K562 (cell line): ENCODE data around the gene MRPS6. TPM values are rescaled to one million over a fixed set of nuclear protein-coding genes. Genes with fewer than 3 reads are reported as not detected.
A peak's percentile ranks its signal among the peaks of the same experiment; 100 is the strongest.

Experiments
- ATAC-seq: fragments of 200-7000 bp; cut with Tn5 transposase; 3 replicates; pipeline ENCODE4 v1.9.1; 2020; ENCODE audit warnings: moderate library complexity
- BruUV-seq: library from RNA; stranded (reverse); fragments of 400-500 nt; replicated peaks from 2 replicates; lab custom pipeline; 2021; lab: Mats Ljungman, UMichigan
- CTCF ChIA-PET: fragments of 300-600 bp; formaldehyde crosslinking; extraction: SDS; loops from one replicate; lab custom pipeline; 2021; ENCODE audit warnings: low intra/inter-chr PET ratio; lab: Yijun Ruan, JAX
- POLR2A ChIA-PET: fragments of 300-600, 350-650 bp; sonication (Branson Sonifier 250); formaldehyde crosslinking; extraction: SDS; loops from one replicate; lab custom pipeline; 2021; ENCODE audit warnings: antibody characterized with exemption, inconsistent platforms; lab: Yijun Ruan, JAX
- DNase-seq, 4 experiments: peaks; one replicate each; pipeline versions ENCODE4 v3.0.0 to v3.0.0-alpha.2; 2011 to 2018; ENCODE audit warnings: low spot score in 3 of 4, mixed read lengths in 3 of 4; ENCODE audit errors: extremely low read depth in 1 of 4
- FAIRE-seq: peaks from 2 replicates; lab custom pipeline; 2011; peaks lifted over from hg19 to GRCh38; lab: Jason Lieb, UNC
- H2AFZ ChIP-seq: 2 replicates; pipeline ENCODE4 v1.6.0; 2011; ENCODE audit warnings: low read depth, low read length, control low read depth, inconsistent platforms
- H3K27ac ChIP-seq: fragments of 200-600 bp; 3 replicates; pipeline ENCODE4 v1.8.0; 2011; ENCODE audit warnings: low read depth, mild to moderate bottlenecking, control low read depth, inconsistent platforms, low read length, moderate library complexity, mixed read lengths; ENCODE audit errors: extremely low read depth
- H3K27me3 ChIP-seq, 2 experiments: fragments of 300-600 bp in 1 of 2; 2 replicates in 1 of 2; 3 replicates in 1 of 2; pipeline versions ENCODE4 v1.6.0 to v1.8.0; 2011; ENCODE audit warnings: inconsistent platforms in 2 of 2, low read length in 2 of 2, mild to moderate bottlenecking in 1 of 2, mixed read lengths in 1 of 2, moderate library complexity in 1 of 2; ENCODE audit not compliant: control insufficient read depth in 2 of 2, insufficient read depth in 2 of 2
- H3K36me3 ChIP-seq: fragments of 300-600 bp; 3 replicates; pipeline ENCODE4 v1.8.0; 2011; ENCODE audit warnings: mild to moderate bottlenecking, low read length, inconsistent platforms; ENCODE audit not compliant: control insufficient read depth, insufficient read depth
- H3K4me1 ChIP-seq, 2 experiments: fragments of 200-600 bp in 1 of 2; replicated peaks in 1 of 2; 2 replicates in 1 of 2; 3 replicates in 1 of 2; pipeline versions ENCODE4 v1.5.1 to v1.8.0; 2011; ENCODE audit warnings: inconsistent platforms in 2 of 2, low read length in 2 of 2, mild to moderate bottlenecking in 1 of 2, mixed read lengths in 1 of 2, moderate library complexity in 1 of 2; ENCODE audit not compliant: control insufficient read depth in 2 of 2, insufficient read depth in 2 of 2
- H3K4me2 ChIP-seq: 2 replicates; pipeline ENCODE4 v1.6.1; 2011; ENCODE audit warnings: low read length, control low read depth, inconsistent platforms, mixed read lengths; ENCODE audit not compliant: insufficient read depth
- H3K4me3 ChIP-seq: fragments of 200-600 bp; sonication (generic), shearing (Covaris generic); 2 replicates; pipeline ENCODE4 v1.5.1; 2016; ENCODE audit warnings: control low read depth, inconsistent platforms
- H3K79me2 ChIP-seq: fragments of 200-600 bp; 3 replicates; pipeline ENCODE4 v1.8.0; 2011; ENCODE audit warnings: low read length, inconsistent platforms; ENCODE audit not compliant: control insufficient read depth, insufficient read depth
- H3K9ac ChIP-seq, 2 experiments: 2 replicates each; pipeline versions ENCODE4 v1.6.0 to v1.6.1; 2011; ENCODE audit warnings: low read depth in 2 of 2, low read length in 2 of 2, control low read depth in 1 of 2, inconsistent platforms in 1 of 2, mild to moderate bottlenecking in 1 of 2, mixed read lengths in 1 of 2; ENCODE audit not compliant: insufficient read depth in 1 of 2
- H3K9me1 ChIP-seq: one replicate; pipeline ENCODE4 v1.6.0; 2011; ENCODE audit warnings: inconsistent platforms, mild to moderate bottlenecking, low read length, moderate library complexity; ENCODE audit not compliant: control insufficient read depth, insufficient read depth
- H3K9me3 ChIP-seq: replicated peaks from 2 replicates; pipeline ENCODE4 v1.5.1; 2011; ENCODE audit warnings: low read depth, low read length, inconsistent platforms; ENCODE audit not compliant: control insufficient read depth, insufficient read depth
- H4K20me1 ChIP-seq: replicated peaks from 2 replicates; pipeline ENCODE4 v1.6.1; 2011; ENCODE audit warnings: low read length, inconsistent platforms, mixed read lengths; ENCODE audit not compliant: control insufficient read depth, insufficient read depth
- GATA2 ChIP-seq: sonication (generic); formaldehyde crosslinking; IDR thresholded peaks from 2 replicates; pipeline ENCODE4 v1.4.0; 2020; ENCODE audit warnings: mild to moderate bottlenecking, missing genetic modification reagents
- GTF2E2 ChIP-seq: fragments of 200-800 bp; sonication (Bioruptor generic); IDR thresholded peaks from 2 replicates; pipeline ENCODE4 v1.6.1; 2016; ENCODE audit warnings: missing genetic modification characterization, missing compliant biosample characterization
- KLF16 ChIP-seq: IDR thresholded peaks from 2 replicates; pipeline ENCODE4 v1.6.1; 2016; ENCODE audit warnings: antibody characterized with exemption
- MAFF ChIP-seq: IDR thresholded peaks from 2 replicates; pipeline ENCODE4 v1.6.1; 2012; ENCODE audit warnings: low read length, improper control_type of control experiment
- MEIS2 ChIP-seq: fragments of 450-650 bp; IDR thresholded peaks from 2 replicates; pipeline ENCODE4 v1.6.1; 2014; ENCODE audit warnings: mild to moderate bottlenecking; ENCODE audit not compliant: partially characterized antibody
- NFIC ChIP-seq: fragments of 450-650 bp; IDR thresholded peaks from 2 replicates; pipeline ENCODE4 v1.6.1; 2017; ENCODE audit warnings: mild to moderate bottlenecking, inconsistent platforms
- TAF15 ChIP-seq: fragments of 200-400 bp; formaldehyde crosslinking; IDR thresholded peaks from 2 replicates; pipeline ENCODE4 v1.6.1; 2017; ENCODE audit warnings: mild to moderate bottlenecking, low read depth, low read length, moderate library complexity
- ZNF316 ChIP-seq: fragments of 450-650 bp; IDR thresholded peaks from 2 replicates; pipeline ENCODE4 v1.6.1; 2016
- in situ Hi-C: fragments of 300-500 bp; cut with MboI; formaldehyde crosslinking; loops from 4 replicates; pipeline ENCODE4 v1.15.0; 2018; ENCODE audit warnings: inconsistent platforms, mixed read lengths
- intact Hi-C: fragments of 100-400 bp; cut with micrococcal nuclease; formaldehyde crosslinking; loops from 2 replicates; pipeline ENCODE4 v1.14.2; 2022
- polyA plus RNA-seq, 8 experiments: library from polyadenylated mRNA; depleted of rRNA in 4 of 8; stranded (reverse) in 5 of 8; unstranded in 3 of 8; fragments of >200 nt; fragmentation: Nextera tagmentation in 2 of 8; fragmentation: Illumina TruSeq in 1 of 8; extraction: Ambion mirVana in 2 of 8; extraction: Trizol in 1 of 8; gene quantifications; 2 replicates each; pipeline versions ENCODE4 v1.2.1 to v1.2.3, GENCODE V29; 2011 to 2014; ENCODE audit warnings: inconsistent platforms in 1 of 8, missing spikeins in 1 of 8
- total RNA-seq, 7 experiments: library from RNA; depleted of rRNA in 6 of 7; stranded (reverse); fragments of >200 nt in 6 of 7; fragmentation: Illumina TruSeq in 2 of 7; extraction: Trizol in 2 of 7; gene quantifications; 2 replicates each; pipeline versions ENCODE4 v1.2.1 to v1.2.3, GENCODE V29; 2011 to 2021; ENCODE audit warnings: low replicate concordance in 1 of 7
- TF ChIP-seq, protein P1 (sequence below): fragments of 450-650 bp; IDR thresholded peaks from 2 replicates; pipeline ENCODE4 v1.7.1; 2018; ENCODE audit warnings: mild to moderate bottlenecking, low read depth; ENCODE audit not compliant: partially characterized antibody
- TF ChIP-seq, protein P2 (sequence below): fragments of 450-650 bp; IDR thresholded peaks from 2 replicates; pipeline ENCODE4 v1.6.1; 2016; ENCODE audit warnings: mild to moderate bottlenecking, moderate library complexity

MRPS6 gene
- total and polyA plus RNA-seq, 9 of the 15 experiments (the other 6 are each of a cell fraction or from before 2014, with no cell fraction given): 26.1 to 72.0 (median 39.3) TPM

DNA sequence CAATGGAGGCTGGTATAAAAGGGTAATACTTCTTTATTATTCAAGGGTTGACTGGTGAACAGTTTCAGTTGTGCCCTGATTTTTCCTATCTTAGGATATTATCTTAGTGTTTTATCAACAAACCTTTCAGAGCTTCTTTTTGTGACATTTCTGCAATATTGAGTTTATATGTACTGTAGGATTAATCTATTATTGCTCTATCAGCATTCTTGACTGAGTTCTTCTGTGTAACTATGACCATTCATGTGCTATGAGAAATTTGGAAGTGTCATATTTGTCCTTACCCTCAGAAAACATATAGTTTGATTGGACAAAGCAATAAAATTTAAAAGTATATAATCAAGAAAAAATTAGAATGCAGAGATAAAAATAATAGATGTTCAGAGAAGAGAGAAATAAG is 25.5 kb upstream of the MRPS6 start:
- in situ Hi-C loops: no loop called here
- Histone ChIP-seq H3K4me1 (no peaks in the 10 kb centered on the region; a peak in 1 of 5 replicates), H2AFZ (no peak overlapping the region), H3K27me3 (peaks cover 2 to 12% of the 10 kb centered on the region in 2 experiments; a peak in 2 of 5 replicates), H4K20me1 (no peaks in the 10 kb centered on the region), H3K4me2 (no peak overlapping the region), H3K27ac (no peak overlapping the region), H3K36me3 (no peaks in the 10 kb centered on the region), H3K9me1 (no peaks in the 10 kb centered on the region), H3K9ac (no peak overlapping the region), H3K9me3 (no peaks in the 10 kb centered on the region), H3K79me2 (no peaks in the 10 kb centered on the region), H3K4me3 (no peak overlapping the region)
- BruUV-seq: no TSS peak
- no peak for DNase-seq
- ChIA-PET POLR2A (no interaction called here), CTCF (interaction anchor here (0.6 kb wide), 1 partner anchor 140 kb away, joined by 7 read pairs; no protein-coding TSS in a partner anchor)
- ATAC-seq: no peak
- FAIRE-seq: no peak
- intact Hi-C loops: no loop called here
- TF ChIP-seq ZNF316: peak; percentile 66
- TF ChIP-seq KLF16: no peak
- TF ChIP-seq TAF15: no peak
- TF ChIP-seq GTF2E2: no peak
- no peak for TF ChIP-seq NFIC
- TF ChIP-seq MEIS2: no peak
- TF ChIP-seq GATA2 (CRISPR knock-in tag): no peak
- TF ChIP-seq, protein P1, sequence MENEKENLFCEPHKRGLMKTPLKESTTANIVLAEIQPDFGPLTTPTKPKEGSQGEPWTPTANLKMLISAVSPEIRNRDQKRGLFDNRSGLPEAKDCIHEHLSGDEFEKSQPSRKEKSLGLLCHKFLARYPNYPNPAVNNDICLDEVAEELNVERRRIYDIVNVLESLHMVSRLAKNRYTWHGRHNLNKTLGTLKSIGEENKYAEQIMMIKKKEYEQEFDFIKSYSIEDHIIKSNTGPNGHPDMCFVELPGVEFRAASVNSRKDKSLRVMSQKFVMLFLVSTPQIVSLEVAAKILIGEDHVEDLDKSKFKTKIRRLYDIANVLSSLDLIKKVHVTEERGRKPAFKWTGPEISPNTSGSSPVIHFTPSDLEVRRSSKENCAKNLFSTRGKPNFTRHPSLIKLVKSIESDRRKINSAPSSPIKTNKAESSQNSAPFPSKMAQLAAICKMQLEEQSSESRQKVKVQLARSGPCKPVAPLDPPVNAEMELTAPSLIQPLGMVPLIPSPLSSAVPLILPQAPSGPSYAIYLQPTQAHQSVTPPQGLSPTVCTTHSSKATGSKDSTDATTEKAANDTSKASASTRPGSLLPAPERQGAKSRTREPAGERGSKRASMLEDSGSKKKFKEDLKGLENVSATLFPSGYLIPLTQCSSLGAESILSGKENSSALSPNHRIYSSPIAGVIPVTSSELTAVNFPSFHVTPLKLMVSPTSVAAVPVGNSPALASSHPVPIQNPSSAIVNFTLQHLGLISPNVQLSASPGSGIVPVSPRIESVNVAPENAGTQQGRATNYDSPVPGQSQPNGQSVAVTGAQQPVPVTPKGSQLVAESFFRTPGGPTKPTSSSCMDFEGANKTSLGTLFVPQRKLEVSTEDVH: no peak
- TF ChIP-seq, protein P2, sequence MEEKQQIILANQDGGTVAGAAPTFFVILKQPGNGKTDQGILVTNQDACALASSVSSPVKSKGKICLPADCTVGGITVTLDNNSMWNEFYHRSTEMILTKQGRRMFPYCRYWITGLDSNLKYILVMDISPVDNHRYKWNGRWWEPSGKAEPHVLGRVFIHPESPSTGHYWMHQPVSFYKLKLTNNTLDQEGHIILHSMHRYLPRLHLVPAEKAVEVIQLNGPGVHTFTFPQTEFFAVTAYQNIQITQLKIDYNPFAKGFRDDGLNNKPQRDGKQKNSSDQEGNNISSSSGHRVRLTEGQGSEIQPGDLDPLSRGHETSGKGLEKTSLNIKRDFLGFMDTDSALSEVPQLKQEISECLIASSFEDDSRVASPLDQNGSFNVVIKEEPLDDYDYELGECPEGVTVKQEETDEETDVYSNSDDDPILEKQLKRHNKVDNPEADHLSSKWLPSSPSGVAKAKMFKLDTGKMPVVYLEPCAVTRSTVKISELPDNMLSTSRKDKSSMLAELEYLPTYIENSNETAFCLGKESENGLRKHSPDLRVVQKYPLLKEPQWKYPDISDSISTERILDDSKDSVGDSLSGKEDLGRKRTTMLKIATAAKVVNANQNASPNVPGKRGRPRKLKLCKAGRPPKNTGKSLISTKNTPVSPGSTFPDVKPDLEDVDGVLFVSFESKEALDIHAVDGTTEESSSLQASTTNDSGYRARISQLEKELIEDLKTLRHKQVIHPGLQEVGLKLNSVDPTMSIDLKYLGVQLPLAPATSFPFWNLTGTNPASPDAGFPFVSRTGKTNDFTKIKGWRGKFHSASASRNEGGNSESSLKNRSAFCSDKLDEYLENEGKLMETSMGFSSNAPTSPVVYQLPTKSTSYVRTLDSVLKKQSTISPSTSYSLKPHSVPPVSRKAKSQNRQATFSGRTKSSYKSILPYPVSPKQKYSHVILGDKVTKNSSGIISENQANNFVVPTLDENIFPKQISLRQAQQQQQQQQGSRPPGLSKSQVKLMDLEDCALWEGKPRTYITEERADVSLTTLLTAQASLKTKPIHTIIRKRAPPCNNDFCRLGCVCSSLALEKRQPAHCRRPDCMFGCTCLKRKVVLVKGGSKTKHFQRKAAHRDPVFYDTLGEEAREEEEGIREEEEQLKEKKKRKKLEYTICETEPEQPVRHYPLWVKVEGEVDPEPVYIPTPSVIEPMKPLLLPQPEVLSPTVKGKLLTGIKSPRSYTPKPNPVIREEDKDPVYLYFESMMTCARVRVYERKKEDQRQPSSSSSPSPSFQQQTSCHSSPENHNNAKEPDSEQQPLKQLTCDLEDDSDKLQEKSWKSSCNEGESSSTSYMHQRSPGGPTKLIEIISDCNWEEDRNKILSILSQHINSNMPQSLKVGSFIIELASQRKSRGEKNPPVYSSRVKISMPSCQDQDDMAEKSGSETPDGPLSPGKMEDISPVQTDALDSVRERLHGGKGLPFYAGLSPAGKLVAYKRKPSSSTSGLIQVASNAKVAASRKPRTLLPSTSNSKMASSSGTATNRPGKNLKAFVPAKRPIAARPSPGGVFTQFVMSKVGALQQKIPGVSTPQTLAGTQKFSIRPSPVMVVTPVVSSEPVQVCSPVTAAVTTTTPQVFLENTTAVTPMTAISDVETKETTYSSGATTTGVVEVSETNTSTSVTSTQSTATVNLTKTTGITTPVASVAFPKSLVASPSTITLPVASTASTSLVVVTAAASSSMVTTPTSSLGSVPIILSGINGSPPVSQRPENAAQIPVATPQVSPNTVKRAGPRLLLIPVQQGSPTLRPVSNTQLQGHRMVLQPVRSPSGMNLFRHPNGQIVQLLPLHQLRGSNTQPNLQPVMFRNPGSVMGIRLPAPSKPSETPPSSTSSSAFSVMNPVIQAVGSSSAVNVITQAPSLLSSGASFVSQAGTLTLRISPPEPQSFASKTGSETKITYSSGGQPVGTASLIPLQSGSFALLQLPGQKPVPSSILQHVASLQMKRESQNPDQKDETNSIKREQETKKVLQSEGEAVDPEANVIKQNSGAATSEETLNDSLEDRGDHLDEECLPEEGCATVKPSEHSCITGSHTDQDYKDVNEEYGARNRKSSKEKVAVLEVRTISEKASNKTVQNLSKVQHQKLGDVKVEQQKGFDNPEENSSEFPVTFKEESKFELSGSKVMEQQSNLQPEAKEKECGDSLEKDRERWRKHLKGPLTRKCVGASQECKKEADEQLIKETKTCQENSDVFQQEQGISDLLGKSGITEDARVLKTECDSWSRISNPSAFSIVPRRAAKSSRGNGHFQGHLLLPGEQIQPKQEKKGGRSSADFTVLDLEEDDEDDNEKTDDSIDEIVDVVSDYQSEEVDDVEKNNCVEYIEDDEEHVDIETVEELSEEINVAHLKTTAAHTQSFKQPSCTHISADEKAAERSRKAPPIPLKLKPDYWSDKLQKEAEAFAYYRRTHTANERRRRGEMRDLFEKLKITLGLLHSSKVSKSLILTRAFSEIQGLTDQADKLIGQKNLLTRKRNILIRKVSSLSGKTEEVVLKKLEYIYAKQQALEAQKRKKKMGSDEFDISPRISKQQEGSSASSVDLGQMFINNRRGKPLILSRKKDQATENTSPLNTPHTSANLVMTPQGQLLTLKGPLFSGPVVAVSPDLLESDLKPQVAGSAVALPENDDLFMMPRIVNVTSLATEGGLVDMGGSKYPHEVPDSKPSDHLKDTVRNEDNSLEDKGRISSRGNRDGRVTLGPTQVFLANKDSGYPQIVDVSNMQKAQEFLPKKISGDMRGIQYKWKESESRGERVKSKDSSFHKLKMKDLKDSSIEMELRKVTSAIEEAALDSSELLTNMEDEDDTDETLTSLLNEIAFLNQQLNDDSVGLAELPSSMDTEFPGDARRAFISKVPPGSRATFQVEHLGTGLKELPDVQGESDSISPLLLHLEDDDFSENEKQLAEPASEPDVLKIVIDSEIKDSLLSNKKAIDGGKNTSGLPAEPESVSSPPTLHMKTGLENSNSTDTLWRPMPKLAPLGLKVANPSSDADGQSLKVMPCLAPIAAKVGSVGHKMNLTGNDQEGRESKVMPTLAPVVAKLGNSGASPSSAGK: peak; percentile 29; the same call in 1 of the 2 replicates
- 0 out of 2 replicates have a peak, but pooled peaks have one; percentile 36 for TF ChIP-seq MAFF
